ENCODE data around the gene SEC14L2.
A peak's percentile ranks its signal among the peaks of the same experiment; 100 is the strongest.

SEC14L2 gene

DNA sequence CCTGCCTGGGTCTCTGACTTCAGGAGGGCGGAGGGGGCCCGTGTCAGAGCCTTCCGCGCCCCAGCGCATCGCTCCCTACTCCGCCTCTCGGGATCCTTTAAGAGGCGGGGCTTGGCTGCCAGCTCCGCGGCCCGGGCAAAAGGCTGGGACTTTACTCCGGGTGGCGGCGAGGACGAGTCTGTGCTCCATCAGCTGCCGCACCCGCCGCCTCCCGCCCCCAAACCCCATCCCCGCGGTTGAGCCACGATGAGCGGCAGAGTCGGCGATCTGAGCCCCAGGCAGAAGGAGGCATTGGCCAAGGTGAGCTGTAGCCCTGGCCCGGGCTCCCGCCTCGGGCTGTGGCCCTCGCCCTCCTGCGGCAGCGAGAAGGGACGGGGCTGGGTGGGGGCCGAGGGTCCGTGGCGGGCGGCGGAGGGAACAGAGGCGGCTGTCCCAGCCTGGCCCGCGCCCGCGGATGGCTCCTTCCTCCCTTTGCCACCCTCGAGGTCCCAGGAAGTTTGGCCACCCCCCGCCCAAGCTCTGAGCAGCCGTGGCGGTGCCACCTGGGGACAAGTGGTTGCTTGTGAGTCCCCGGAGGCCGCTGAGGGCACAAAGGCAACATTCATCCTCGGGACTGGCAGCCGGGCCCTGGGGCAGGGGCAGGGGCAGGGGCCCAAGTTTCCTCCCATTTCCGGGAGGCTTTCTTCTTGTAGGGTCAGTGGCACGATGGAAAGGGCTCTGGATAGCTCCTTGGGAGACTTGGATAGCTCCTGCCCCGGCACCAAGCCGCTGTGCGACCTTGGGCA is at the start of gene SEC14L2:
Gene SEC14L2 (plus strand): TSS at position 148 of the 785 bp plus-strand sequence. CDS start 99 bp downstream, at position 247.
- peak; percentile 67 for DNase-seq

DNA sequence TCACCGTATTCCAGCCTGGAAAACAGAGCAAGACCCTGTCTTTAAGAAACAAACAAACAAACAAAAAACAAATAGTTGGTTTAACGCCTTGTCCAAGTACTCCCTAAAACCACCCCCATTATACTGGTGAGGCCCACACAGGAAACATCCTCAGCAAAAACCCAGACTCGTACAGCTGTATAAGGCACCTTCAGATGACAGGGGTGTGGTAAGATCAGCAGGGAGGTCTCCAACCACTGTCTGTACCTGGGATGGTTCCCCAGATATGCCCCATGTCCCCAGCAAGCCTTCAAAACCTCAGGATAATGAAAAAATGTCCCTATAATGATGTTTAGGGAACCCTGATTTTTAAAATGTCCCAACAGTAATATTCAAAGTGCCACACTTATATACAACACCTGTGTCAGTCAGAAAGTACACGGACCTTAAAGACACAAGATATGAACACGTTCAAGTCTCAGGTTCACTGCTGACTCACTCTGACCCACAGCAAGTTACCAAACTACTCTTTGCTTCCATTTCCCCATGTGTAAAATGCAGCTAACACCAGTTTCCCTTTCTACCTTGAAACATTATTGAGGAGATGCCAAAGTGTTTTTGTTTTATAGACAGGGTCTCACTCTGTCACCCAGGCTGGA is 49.4 kb upstream of the SEC14L2 start:
- no peak for DNase-seq

DNA sequence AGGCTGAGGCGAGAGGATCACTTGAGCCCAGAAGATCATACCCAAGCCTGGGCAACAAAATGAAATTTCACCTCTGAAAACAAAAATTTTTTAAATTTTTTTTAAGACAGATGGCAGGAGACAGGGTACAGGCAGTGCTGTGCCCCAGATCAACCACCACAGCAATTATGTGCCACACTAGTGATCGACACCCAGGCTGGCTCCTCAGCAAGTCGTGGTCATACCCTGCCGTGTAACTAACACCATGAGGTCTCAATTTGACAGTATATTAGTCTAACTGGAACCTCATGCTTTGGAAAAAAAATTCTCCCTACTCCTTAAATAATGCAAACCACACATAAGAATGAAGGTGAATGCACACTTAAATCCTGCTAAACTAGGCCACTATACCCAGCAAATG is 48.4 kb upstream of the SEC14L2 start:
- DNase-seq, result no peak

DNA sequence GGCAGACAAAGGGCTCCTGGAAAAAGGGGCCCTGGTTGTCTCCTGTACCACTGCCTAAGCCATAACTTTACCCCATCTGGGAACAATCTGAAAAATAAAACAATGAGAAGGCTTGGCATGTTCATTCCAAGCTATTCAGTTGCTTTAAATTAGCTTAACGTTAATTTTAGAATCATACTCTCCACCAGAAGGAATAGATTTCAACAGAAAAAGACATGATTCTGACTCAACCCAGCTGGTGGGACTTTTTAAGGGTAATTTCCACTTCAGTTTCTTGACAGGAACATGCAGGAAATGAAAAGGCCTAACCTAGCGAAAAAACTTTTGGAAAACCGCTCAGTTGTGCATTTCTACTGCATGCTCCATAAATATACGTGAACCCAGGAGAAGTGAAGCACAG is 48.0 kb upstream of the SEC14L2 start:
- no peak for DNase-seq

DNA sequence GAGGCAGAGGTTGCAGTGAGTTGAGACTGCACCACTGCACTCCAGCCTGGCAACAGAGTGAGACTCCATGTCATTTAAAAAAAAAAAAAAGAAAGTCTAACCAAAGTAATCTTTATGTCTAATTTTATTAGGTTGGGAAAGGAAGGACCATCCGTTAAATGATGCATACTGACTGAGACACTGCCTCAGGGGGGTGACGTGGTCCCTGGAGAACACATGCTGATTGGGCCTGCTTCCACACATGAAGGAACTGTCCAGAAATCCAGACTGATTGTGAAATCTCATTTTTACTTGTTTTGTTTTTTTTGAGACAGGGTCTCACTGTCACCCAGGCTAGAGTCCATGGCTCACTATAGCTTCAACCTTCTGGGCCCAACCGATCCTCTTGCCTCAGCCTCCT is 45.6 kb upstream of the SEC14L2 start:
- DNase-seq, result no peak

DNA sequence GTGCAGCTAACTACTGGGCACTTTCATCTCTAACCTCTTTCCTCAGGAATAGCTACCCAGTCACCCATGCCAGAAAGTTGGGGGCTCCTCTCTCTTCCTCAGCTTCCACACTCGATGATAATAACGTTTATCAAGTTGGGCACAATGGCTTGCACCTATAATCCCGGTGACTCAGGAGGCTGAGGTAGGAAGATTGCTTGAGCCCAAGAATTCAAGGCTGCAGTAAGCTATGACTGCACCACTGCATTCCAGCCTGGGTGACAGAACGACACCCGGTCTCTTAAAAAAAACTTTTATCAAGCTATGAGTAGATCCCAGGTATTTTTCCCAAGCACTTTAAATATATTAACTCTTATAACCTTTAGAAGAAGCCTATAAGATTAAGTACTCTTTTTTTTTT is 42.2 kb upstream of the SEC14L2 start:
- no peak for DNase-seq

DNA sequence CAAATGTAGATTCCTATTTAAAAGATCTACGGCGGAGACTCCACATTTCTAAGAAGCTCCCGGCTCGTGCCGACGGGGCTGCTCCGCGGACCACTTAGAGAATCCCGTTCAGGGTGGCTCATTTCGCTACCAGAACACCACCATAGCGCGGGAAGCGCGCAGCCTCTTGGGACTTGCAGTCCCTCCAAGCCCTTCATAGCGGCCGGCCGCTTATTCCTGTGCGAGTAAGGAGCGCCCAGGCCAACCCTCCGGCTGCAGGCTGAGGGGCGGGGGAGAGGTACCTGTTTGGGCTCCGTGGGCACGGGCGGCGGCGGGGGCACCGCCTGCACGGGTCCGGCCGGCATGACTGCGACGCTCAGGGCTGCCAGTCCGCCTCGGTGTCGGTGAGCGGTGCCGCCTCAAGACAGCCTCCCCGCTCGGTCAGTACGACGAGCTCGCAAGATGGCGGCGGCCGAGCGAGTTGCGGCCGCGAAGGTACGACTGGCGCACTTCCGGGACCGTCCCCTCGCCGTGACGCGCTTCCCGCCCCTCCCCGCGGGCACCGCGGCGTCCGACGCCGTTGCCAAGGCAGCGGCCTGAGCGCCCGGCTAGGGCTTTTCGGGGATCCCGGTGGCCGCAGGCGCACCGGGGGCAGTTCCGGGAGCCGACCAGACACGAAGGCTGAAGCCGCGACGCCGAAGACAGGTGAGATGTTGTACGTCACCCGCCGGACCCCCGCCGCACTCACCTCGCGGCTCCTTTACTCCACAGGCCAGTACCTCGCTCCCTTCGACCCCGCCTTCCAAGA is 40.2 kb upstream of the SEC14L2 start, which contains the start of the genes CCDC157 and SF3A1:
Gene CCDC157 (plus strand): TSS at position 559 of the 787 bp plus-strand sequence. CDS start 8,994 bp downstream, outside the sequence.
Gene SF3A1 (minus strand): TSS at position 446 of the 787 bp plus-strand sequence. CDS start 102 bp downstream, at position 344.
- peak; percentile 96 for DNase-seq

DNA sequence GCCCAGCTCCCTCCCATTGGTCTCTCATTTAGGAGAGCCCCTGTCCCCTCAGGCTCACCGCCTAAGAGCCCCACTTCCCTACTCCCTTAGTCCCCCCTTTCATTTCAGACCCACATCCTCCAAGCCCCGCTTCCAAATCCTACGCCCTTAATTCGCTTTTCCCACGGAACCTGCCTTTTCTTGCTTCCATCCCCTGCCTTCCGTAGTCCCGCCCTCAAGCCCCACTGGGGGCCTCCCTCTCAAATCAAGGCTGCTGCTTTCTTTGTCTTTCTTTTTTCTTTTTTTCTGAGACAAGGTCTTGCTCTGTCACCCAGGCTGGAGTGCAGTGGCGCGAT is 39.6 kb upstream of the SEC14L2 start:
- DNase-seq, result no peak

DNA sequence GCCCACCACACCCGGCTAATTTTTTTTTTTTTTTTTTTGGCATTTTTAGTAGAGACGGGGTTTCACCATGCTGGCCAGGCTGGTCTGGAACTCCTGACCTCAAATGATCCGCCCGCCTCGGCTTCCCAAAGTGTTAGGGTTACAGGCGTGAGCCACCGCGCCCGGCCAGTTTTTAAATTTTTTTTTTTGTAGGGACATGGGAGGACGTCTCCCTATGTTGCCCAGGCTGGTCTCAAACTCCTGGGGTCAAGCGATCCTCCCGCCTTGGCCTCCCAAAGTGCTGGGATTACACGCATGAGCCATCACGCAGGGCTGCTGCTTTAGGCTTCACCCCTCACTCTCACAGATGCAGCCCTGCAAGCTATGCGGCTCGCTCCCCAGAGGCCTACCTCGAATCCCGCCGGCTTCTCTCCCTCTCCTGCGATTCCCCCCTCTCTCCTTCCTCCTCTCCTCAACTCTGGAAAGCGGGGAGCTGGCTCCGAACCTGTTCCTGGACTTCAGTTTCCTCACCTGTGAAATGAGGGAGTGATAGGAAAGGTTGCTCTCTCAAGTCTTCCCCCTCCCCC is 39.1 kb upstream of the SEC14L2 start:
- no peak for DNase-seq

DNA sequence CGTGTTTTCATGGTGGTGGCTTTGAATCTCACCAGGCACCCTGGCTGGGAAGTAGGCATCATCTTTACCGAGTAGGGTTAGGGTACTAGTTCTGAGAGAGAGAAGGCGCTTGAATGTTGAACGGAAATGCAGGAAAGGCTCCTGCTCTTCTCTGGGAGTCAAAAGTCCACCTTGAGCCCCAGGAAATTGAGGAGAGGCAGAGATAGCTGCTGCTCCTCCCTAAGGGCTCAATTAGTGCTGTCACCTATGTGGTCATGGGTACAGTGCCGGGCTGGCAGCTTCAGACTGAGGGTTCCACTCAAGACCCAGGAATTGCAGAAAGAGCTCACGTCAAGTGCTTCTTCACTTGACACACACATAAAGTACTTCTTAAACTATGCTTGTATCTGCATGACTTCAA is 38.3 kb upstream of the SEC14L2 start:
- DNase-seq, result no peak

DNA sequence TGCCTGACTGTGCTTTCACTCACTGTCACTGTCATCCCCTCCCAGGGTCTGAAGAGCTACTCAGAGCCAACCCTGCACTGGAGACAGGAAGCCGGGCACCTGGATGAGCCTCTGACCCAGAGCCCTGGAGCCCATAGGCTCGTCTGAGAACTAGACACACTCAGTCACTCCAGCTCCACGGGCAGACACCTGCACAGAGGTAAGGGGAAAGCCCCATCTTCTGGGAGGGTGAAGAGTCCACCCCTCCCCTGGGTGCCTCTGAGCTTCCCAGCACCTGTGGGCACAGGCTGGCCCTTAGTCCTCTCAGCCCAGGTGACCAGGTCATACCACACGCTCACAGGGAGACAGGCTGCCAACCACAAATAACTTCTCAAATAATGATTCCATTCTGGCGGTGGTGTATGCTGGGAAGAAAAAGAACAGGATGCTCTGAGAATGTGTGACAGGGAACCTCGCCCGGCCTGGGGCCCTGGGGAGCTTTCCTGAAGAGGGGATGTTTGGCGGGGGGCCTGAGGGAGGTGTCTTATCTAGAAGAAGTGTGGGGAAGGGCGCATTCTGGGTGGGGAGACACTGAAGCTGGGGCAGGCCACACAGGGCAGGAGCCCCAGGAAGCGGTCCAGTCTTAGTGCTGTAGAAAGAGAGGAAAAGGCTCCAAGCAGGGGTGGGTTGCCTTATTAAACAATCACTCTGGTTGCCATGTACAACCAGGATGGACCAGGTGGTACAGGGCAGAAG is 34.7 kb upstream of the SEC14L2 start:
- no peak for DNase-seq

DNA sequence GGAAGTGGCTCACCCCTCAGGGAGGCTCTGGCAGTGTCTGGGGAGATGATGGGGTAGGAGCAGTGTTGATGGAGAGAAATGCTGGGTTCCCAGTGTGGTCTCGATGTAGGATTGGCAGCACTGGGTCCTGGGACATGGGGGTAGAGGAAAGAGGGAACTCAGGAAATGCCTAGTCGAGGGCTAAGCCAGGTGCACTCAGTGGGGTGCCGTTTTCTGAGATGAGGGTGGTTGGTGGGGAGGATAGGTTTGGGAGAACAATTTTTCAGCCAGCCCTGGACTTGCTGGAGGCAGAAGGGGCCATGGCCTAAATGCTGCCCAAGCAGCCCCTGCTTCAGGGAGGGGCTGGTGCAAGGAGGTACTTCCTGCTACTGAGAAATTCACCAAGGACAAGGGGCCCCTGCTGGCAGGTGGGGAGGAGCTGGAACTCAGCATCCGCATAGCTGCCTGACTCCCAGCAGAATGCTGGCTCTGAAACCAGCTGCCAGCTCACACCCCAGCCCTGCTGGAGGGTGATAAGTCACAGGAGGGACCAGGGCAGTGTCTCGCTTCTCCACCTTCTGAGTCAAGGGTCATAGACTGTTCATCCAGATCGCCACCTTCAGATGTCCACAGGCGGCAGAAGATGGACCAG is 34.1 kb upstream of the SEC14L2 start:
- peak; percentile 29 for DNase-seq

DNA sequence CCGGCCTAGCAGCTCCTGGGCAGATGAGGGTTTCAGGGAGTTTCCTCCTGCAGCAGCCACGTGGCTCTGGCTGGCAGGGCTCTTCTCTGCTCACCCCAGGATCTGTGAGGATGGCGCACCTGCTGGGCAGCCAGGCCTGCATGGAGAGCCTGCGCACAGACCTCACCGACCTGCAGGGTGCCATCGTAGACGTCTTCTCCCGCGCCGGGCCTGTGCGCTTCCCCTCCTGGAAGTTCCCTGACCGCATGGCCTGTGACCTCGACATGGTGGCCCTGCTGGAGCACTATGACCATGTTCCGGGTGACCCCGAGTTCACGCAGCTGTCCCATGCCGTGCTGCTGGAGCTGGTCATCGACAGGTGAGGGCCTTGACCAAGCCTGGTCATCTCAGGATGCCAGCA is 30.9 kb upstream of the SEC14L2 start:
- no peak for DNase-seq

DNA sequence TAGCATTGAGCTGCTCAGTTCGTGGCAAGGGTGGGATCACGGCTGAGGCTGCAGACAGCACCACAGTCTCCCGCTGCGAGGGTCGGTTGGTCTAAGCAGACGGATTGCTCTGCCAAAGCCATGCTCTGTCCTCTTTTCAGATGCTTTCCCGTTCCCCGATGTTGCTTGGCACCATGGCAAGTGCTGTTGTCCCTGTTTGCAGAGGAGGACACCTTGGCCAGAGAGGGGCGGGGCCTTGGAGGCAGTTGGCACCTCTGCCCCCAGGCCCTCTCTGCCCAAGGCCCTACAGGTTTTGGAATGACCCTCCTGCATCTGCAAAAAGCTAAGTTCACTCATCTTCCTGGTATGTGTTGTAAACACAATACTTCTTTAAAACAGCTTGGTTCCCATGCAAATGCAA is 28.4 kb upstream of the SEC14L2 start:
- no peak for DNase-seq

DNA sequence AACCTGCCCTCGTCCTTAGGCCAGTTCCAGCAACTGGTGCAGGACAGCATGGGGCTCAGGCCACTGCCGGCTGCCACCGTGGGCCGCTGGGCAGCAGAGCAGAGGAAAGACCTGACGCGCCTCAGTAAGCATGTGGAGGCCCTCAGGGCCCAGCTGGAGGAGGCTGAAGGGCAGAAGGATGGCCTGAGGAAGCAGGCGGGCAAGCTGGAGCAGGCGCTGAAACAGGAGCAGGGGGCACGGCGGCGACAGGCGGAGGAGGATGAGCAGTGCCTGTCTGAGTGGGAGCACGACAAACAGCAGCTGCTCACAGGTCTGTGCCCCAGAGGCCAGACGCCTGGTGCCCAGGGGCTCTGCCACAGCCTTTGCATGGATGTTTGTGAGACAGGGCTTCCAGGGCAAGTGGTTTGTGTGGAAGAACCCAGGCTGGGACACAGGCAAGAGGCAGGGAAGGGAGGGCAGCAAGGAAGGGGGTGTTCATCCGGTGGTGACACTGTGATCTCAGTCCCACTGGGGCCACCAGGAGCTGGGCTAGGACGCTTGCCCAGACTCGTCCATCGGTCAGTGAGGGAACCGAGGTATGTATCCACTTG is 26.1 kb upstream of the SEC14L2 start:
- no peak for DNase-seq

DNA sequence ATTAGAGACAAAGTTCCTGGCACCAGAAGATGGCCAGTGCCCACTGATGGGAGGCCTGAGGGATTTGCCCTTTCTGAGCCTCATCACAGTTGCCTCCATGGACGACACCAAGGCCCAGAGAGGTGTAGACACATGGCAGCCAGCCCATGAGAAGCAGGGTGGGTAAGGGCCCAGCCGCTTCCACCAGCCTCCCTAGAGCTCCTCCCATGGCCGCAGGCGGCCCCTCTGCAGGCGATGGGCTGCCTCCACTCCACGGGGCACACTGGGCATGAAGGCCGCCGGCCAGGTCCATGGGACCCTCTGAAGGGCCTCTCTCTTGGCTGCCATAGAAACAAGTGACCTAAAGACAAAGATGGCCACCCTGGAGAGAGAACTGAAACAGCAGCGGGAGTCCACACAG is 25.5 kb upstream of the SEC14L2 start:
- no peak for DNase-seq

DNA sequence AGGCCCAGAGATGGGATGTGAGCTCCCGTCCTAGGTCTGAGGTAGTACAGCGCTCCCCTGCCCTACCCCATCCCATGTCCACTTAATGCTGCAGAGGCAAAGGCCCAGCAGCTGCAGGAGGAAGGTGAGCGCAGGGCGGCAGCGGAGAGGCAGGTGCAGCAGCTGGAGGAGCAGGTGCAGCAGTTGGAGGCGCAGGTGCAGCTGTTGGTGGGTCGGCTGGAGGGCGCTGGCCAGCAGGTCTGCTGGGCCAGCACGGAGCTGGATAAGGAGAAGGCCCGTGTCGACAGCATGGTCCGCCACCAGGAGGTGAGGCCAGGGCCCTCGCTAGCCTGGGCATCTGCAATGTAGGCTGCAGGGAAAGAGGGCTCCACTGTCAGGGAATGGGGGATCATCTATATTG is 24.8 kb upstream of the SEC14L2 start:
- DNase-seq, result no peak

DNA sequence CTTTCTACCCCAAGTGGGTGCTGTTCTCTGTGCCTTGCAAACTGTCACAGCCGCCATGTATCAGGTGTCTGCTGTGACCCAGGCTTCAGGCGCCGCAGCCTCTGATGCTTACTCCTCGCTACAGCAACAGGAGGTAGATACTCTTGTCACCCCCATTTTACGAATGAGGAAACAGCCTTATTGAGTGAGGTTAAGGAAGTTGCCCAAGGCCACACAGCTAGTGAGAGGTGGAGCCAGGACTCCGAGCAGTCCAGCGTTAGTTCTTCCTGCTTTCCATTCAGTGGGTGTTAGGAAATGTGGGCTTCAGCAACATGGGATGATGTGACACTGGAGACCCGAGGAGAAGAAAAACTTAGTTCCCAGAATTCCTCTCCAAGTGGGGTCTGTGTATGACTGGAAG is 23.9 kb upstream of the SEC14L2 start:
- no peak for DNase-seq

DNA sequence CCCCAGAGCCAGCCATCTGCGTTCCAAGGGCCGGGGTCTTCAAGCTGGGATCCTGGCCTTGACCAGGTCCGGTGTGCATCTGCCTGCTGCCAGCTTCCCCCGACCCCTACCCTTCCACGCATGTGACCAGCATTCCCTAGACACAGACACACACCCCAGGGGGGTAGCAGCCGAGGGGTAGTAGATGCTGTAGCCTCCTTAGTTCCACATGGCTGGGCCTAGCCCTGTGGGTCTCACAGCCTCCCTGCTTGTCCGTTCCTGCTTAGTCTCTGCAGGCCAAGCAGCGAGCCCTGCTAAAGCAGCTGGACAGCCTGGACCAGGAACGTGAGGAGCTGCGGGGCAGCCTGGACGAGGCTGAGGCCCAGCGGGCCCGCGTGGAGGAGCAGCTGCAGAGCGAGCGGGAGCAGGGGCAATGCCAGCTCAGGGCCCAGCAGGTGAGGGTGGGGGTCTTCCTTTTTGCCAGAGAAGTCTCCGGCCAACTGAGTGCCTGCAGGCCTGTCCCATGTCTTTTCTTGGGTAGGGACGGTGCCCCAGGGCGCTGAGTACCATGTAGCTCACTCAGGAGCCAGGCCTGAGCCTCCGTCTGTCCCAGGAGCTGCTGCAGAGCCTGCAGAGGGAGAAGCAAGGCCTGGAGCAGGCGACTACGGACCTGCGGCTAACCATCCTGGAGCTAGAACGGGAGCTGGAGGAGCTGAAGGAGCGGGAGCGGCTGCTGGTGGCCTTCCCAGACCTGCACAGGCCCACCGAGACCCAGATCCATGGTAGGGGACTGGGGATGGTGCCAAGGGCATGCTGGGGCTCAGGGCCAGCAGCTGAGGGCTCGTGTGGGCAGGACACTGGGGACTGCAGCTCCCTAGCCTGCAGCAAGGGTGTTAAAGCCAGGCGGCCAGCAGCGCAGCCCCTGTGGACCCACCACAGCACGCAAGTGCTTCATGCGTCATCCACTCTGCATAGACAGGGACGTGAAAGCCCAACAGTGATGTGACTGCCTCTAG is 23.2 kb upstream of the SEC14L2 start:
- DNase-seq, result no peak

DNA sequence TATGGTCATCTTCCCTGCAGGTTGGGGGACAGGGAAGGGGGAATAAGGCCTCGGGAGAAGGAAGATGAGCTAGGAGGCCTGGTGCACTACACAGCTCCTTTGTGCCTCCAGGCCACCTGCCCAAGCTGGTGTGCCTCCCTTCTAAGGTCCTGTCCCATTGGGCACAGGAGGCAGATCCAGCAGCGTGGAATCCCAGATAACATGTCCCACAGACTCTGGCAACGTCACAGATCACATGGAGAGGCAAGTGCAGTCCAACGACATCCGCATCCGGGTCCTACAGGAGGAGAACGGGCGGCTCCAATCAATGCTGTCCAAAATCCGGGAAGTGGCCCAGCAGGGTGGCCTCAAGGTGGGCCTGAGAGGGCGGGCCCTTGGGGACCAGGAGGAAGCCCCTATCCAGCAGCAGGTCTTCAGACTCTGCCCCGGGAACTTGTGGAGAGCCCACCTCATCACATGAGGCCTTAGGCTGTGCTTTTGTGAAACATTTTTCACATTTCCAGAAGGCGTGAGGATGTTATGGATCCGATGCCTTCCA is 21.4 kb upstream of the SEC14L2 start:
- no peak for DNase-seq
